ENCODE results near the gene SERPINB7.

DNA sequence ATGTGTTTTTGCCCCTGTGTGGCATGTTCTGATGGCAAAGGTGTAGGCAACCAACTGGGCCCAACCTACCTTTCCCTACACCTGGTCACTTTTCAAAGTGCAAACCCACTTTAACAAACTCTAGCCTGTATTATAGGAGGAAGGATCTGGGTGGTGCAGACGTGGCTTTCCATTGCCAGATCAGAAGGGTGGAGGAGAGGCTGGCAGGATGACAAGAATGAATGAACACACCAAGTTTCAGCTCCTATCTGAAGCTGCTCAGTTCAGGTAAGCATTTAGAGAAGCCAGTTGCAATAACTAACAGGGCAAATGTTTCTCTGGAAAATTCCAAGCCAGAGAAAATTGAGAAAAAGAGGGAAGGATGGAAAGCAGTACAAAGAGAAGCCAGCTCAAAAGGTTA lies 707 bp upstream of the SERPINB7 start:
- TF ChIP-seq CTCF (IDR thresholded peaks at IDR 0.05 in 4 of 5, conservative IDR thresholded peaks at IDR 0.05 in 1 of 5), result no peak
- no peak for TF ChIP-seq POLR2A (IDR thresholded peaks at IDR 0.05)

All from gastrocnemius medialis (tissue), 4 donors.